ENCODE results near the gene CDC14C.

The CDC14C gene

DNA sequence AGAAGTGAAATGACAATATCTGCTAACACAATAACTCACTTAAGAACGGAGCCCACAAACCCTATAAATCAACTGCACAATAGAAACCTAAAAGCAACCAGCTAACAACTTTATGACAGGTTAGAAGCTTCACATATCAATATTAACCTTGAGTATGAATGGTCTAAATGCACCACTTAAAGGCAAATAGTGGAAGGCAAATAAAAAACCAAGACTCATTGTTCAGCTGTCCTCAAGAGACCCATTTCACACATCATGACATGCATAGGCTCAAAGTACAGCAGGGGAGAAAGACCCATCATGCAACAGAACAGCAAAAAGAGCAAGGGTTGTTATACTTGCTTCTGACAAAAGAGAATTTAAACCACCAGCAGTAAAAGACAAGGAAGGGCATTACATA lies 46.8 kb downstream of the CDC14C start:
- no peak for DNase-seq (ENCODE audit: low read depth)
- TF ChIP-seq, protein P1, sequence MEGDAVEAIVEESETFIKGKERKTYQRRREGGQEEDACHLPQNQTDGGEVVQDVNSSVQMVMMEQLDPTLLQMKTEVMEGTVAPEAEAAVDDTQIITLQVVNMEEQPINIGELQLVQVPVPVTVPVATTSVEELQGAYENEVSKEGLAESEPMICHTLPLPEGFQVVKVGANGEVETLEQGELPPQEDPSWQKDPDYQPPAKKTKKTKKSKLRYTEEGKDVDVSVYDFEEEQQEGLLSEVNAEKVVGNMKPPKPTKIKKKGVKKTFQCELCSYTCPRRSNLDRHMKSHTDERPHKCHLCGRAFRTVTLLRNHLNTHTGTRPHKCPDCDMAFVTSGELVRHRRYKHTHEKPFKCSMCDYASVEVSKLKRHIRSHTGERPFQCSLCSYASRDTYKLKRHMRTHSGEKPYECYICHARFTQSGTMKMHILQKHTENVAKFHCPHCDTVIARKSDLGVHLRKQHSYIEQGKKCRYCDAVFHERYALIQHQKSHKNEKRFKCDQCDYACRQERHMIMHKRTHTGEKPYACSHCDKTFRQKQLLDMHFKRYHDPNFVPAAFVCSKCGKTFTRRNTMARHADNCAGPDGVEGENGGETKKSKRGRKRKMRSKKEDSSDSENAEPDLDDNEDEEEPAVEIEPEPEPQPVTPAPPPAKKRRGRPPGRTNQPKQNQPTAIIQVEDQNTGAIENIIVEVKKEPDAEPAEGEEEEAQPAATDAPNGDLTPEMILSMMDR (IDR thresholded peaks at IDR 0.05; ENCODE audit: insufficient read depth, low read depth, low read length, missing control alignments), result no peak
- no peak overlapping the region for H3K4me3 ChIP-seq (ENCODE audit: low read length)

DNA sequence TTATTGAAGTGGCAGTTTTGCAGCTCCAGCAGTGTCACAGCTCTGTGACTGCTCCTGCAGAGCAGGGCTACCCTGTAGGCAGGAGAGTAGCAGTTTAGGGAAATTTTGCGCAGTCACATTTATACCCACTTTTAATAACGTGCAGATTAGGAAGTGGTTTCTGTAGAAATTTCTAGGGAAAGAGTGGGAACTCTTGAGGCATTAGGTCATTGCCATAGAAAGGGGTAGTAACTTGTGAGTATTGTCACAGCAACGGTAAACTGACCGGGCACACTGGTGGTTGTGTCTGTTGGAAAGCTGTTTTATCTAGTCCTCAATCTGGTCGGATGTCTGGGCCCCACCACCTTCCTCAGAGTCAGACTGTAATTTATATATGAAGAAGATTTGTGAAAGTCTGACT lies 51.9 kb downstream of the CDC14C start:
- H3K4me3 ChIP-seq (ENCODE audit: low read length), result no peak overlapping the region
- TF ChIP-seq, protein P1 (IDR thresholded peaks at IDR 0.05; ENCODE audit: insufficient read depth, low read depth, low read length, missing control alignments), result no peak
- no peak for DNase-seq (ENCODE audit: low read depth)

DNA sequence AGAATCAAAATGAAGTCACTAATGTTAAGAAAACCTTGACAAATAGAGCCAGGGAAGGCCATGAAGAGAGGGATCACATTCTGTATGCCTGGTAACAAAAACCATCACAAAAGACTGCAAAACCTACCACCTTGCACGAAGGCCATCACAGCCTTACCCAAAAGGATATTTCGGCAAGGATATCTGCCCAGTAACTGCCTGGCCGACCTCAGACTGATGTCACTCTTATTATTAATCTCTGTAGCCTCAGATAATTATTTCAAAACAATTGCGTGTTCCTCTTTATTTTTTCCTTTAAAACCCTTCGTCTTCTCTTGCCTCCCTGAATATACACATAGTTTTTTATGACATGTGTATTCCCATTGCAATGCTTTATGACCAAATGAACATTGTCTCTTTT lies 52.5 kb downstream of the CDC14C start:
- TF ChIP-seq, protein P1 (IDR thresholded peaks at IDR 0.05; ENCODE audit: insufficient read depth, low read depth, low read length, missing control alignments), result no peak
- DNase-seq (ENCODE audit: low read depth), result no peak
- H3K4me3 ChIP-seq (ENCODE audit: low read length), result no peak overlapping the region
